HepG2 (cell line): ENCODE data around the gene EPHB3. TPM values are rescaled to one million over a fixed set of nuclear protein-coding genes. Genes with fewer than 3 reads are reported as not detected.

Experiments used
- ATAC-seq: fragments of 200-7000 bp; cut with Tn5 transposase; 3 replicates; pipeline ENCODE4 v1.9.1; 2020; ENCODE audit warnings: mild to moderate bottlenecking, moderate library complexity
- BruUV-seq: library from RNA; stranded (reverse); fragments of 400-500 nt; replicated peaks from 2 replicates; lab custom pipeline; 2021; lab: Mats Ljungman, UMichigan
- CTCF ChIA-PET: fragments of 300-600 bp; formaldehyde crosslinking; extraction: SDS; loops from one replicate; lab custom pipeline; 2021; ENCODE audit warnings: low total read pairs, inconsistent platforms, low intra/inter-chr PET ratio; lab: Yijun Ruan, JAX
- POLR2A ChIA-PET: fragments of 350-600 bp; sonication (Branson Sonifier 250); formaldehyde crosslinking; loops from one replicate; lab custom pipeline; 2020; ENCODE audit warnings: antibody characterized with exemption, inconsistent platforms; lab: Yijun Ruan, JAX
- DNase-seq: peaks from one replicate; pipeline ENCODE4 v3.0.0-alpha.2; 2015; ENCODE audit warnings: low spot score
- FAIRE-seq: peaks from 3 replicates; lab custom pipeline; 2011; peaks lifted over from hg19 to GRCh38; lab: Jason Lieb, UNC
- H2AFZ ChIP-seq: one replicate; pipeline ENCODE4 v1.6.1; 2011; ENCODE audit warnings: low read length, inconsistent platforms
- H3K27ac ChIP-seq: fragments of 300-600 bp; 3 replicates; pipeline ENCODE4 v1.8.0; 2011; ENCODE audit warnings: mixed run types, mild to moderate bottlenecking, mixed read lengths, low read length, inconsistent platforms; ENCODE audit not compliant: insufficient read depth; ENCODE audit errors: extremely low read length
- H3K27me3 ChIP-seq, 2 experiments: fragments of 200-600 bp in 1 of 2; 2 replicates in 1 of 2; 3 replicates in 1 of 2; pipeline versions ENCODE4 v1.6.0 to v1.8.0; 2011; ENCODE audit warnings: low read length in 2 of 2, mild to moderate bottlenecking in 2 of 2, moderate library complexity in 2 of 2, inconsistent platforms in 1 of 2; ENCODE audit not compliant: insufficient read depth in 2 of 2, control insufficient read depth in 1 of 2
- H3K36me3 ChIP-seq, 2 experiments: fragments of 200-600 bp in 1 of 2; replicated peaks in 1 of 2; 2 replicates in 1 of 2; 3 replicates in 1 of 2; pipeline versions ENCODE4 v1.5.1 to v1.8.0; 2011; ENCODE audit warnings: low read length in 2 of 2, inconsistent platforms in 1 of 2; ENCODE audit not compliant: insufficient read depth in 2 of 2, control insufficient read depth in 1 of 2
- H3K4me1 ChIP-seq: 2 replicates; pipeline ENCODE4 v1.5.1; 2012; ENCODE audit warnings: low read length, inconsistent platforms; ENCODE audit not compliant: insufficient read depth
- H3K4me2 ChIP-seq: 2 replicates; pipeline ENCODE4 v1.6.0; 2011; ENCODE audit warnings: low read depth, low read length, inconsistent platforms
- H3K4me3 ChIP-seq, 3 experiments: fragments of 200-600 bp in 1 of 3; sonication (generic), shearing (Covaris generic) in 1 of 3; replicated peaks in 1 of 3; 2 replicates each; pipeline ENCODE4 v1.5.1; 2011 to 2016; ENCODE audit warnings: low read length in 3 of 3, inconsistent platforms in 2 of 3, low read depth in 2 of 3, mild to moderate bottlenecking in 2 of 3, control low read depth in 1 of 3, mixed read lengths in 1 of 3; ENCODE audit not compliant: insufficient read depth in 1 of 3
- H3K79me2 ChIP-seq: one replicate; pipeline ENCODE4 v1.6.1; 2011; ENCODE audit warnings: low read length, inconsistent platforms; ENCODE audit not compliant: insufficient read depth
- H3K9ac ChIP-seq: 2 replicates; pipeline ENCODE4 v1.6.0; 2011; ENCODE audit warnings: mild to moderate bottlenecking, low read depth, low read length, inconsistent platforms; ENCODE audit not compliant: insufficient read depth
- H3K9me3 ChIP-seq: 2 replicates; pipeline ENCODE4 v1.5.1; 2012; ENCODE audit warnings: mild to moderate bottlenecking, low read length
- H4K20me1 ChIP-seq: 2 replicates; pipeline ENCODE4 v1.6.0; 2011; ENCODE audit warnings: inconsistent platforms, mild to moderate bottlenecking, low read length, moderate library complexity; ENCODE audit not compliant: insufficient read depth
- ETV6 ChIP-seq: sonication (generic); formaldehyde crosslinking; conservative IDR thresholded peaks from 2 replicates; pipeline ENCODE4 v1.4.0; 2020; ENCODE audit warnings: missing genetic modification reagents
- EZH2 ChIP-seq: conservative IDR thresholded peaks from 2 replicates; pipeline ENCODE4 v1.6.1; 2012; ENCODE audit warnings: mild to moderate bottlenecking, low read depth, low read length, moderate library complexity
- PHF8 ChIP-seq: sonication (generic); formaldehyde crosslinking; IDR thresholded peaks from 2 replicates; pipeline ENCODE4 v1.5.0; 2020; ENCODE audit warnings: missing genetic modification reagents
- REXO4 ChIP-seq: sonication (generic); formaldehyde crosslinking; IDR thresholded peaks from 2 replicates; pipeline ENCODE4 v1.8.0; 2022; ENCODE audit warnings: missing genetic modification reagents, mild to moderate bottlenecking, borderline replicate concordance
- ZNF878 ChIP-seq: sonication (generic); formaldehyde crosslinking; IDR thresholded peaks from 2 replicates; pipeline ENCODE4 v1.8.1; 2023; ENCODE audit warnings: mild to moderate bottlenecking, missing genetic modification reagents, moderate library complexity
- WGBS: methylation state at CpG from one replicate; pipeline ENCODE4 v1.1.6; 2017; ENCODE audit warnings: low lambda C conversion rate; 5-methylcytosine and 5-hydroxymethylcytosine counted together
- in situ Hi-C: cut with HindIII; loops from 2 replicates; pipeline ENCODE4 v1.10.0; 2017; ENCODE audit warnings: low pct_unique_long_range_greater_than_20kb; ENCODE audit not compliant: extremely low pct_ligation_motif_present
- intact Hi-C: fragments of 100-400 bp; cut with micrococcal nuclease; formaldehyde crosslinking; loops from one replicate; pipeline ENCODE4 v1.10.0; 2022; ENCODE audit not compliant: unreplicated experiment
- polyA plus RNA-seq, 8 experiments: library from polyadenylated mRNA; depleted of rRNA in 3 of 8; stranded (reverse) in 7 of 8; unstranded in 1 of 8; fragments of >200 nt; fragmentation: Illumina TruSeq in 4 of 8; extraction: Trizol in 4 of 8; gene quantifications; 2 replicates each; pipeline versions ENCODE4 v1.2.1 to v1.2.3, GENCODE V29; 2011 to 2016; ENCODE audit warnings: low read depth in 4 of 8, missing spikeins in 1 of 8, mixed read lengths in 1 of 8; ENCODE audit not compliant: insufficient read depth in 1 of 8
- total RNA-seq, 5 experiments: library from RNA; depleted of rRNA; stranded (reverse); fragments of >200 nt; fragmentation: Illumina TruSeq; extraction: Trizol; gene quantifications; 2 replicates each; pipeline ENCODE4 v1.2.3, GENCODE V29; 2016; ENCODE audit warnings: low read depth in 1 of 5
- TF ChIP-seq, protein P1 (sequence below): sonication (generic); formaldehyde crosslinking; conservative IDR thresholded peaks from 2 replicates; pipeline ENCODE4 v1.8.0; 2022; ENCODE audit warnings: missing genetic modification reagents
- TF ChIP-seq, protein P2 (sequence below): sonication (generic); formaldehyde crosslinking; IDR thresholded peaks from 2 replicates; pipeline ENCODE4 v1.5.1; 2020; ENCODE audit warnings: mild to moderate bottlenecking, missing genetic modification reagents, moderate library complexity
- TF ChIP-seq, protein P3 (sequence below): sonication (generic); formaldehyde crosslinking; IDR thresholded peaks from 2 replicates; pipeline ENCODE4 v1.4.0; 2020; ENCODE audit warnings: mild to moderate bottlenecking, missing genetic modification reagents
- TF ChIP-seq, protein P4 (sequence below), 2 experiments: IDR thresholded peaks; 2 replicates each; pipeline ENCODE4 v1.6.1; 2011 to 2012; ENCODE audit warnings: low read length in 2 of 2, borderline replicate concordance in 1 of 2, low read depth in 1 of 2, mild to moderate bottlenecking in 1 of 2, moderate library complexity in 1 of 2
- TF ChIP-seq, protein P5 (sequence below): sonication (generic); formaldehyde crosslinking; IDR thresholded peaks from 2 replicates; pipeline ENCODE4 v1.4.0; 2020; ENCODE audit warnings: missing genetic modification reagents

EPHB3 gene
- total and polyA plus RNA-seq, 2 of the 13 experiments (the other 11 are each of a cell fraction or from before 2014, with no cell fraction given), result 0.01 TPM; not detected in 1

DNA sequence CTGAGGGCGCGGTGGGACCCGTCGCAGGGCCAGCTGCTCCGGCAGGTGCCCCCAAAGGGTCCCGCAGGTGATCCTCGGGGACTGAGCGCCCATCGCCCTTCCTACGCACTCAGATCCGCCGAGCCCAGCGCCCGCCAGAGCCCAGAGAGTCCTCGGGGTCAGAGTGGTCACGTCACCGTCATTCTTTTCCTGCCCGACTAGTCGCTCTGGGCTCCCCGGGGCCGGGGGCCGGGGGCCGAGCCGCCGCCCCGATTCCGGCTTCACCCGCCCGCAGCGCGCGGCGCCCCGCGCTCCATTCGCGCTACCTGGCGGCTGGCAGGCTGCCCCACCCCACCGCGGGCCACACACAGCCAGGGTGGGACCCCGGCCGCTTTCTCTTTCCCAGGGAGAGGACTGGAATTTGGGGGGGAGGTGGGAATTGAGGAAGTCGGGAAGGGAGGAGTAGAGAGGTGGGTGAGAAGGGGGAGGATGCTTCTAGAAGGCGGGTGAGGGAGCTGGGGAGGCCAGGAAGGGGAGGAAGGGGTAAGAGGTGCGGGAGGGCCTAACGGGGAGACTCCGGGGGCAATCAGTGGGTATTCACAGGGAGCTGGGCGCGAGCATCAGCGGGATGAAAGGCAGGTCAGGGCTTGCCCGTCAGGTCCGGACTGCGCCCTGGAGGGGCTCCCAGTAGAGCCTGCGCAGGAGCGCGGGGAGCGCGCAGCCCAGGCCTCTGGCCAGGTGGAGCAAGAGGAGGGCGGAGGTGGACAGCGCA is 36.1 kb upstream of the EPHB3 start:
- Histone ChIP-seq H3K79me2 (no peaks in the 10 kb centered on the region), H3K27ac (no peak overlapping the region), H3K4me2 (peak overlapping the region; percentile 72), H3K9me3 (no peaks in the 10 kb centered on the region), H3K27me3 (peaks cover 5 to 40% of the 10 kb centered on the region in 2 experiments), H3K9ac (0 out of 2 replicates have a peak overlapping the region, but pooled peaks have one; percentile 5), H2AFZ (no peak overlapping the region), H3K36me3 (no peaks in the 10 kb centered on the region), H3K4me1 (peaks cover 11% of the 10 kb centered on the region; the same call in 1 of the 2 replicates), H3K4me3 (peak overlapping the region; percentile 46 to 65 (median 54); a peak in 5 of 6 replicates), H4K20me1 (no peaks in the 10 kb centered on the region)
- no TSS peak for BruUV-seq
- intact Hi-C loops, result no loop called here
- in situ Hi-C loops, result no loop called here
- WGBS, result 1% methylated on average over 19 of the region's 60 CpGs
- ChIA-PET POLR2A (no interaction called here), CTCF (no interaction called here)
- DNase-seq (no peak), FAIRE-seq (no peak), ATAC-seq (peak; percentile 93)
- no peak for TF ChIP-seq PHF8 (CRISPR knock-in tag)
- TF ChIP-seq, protein P1, sequence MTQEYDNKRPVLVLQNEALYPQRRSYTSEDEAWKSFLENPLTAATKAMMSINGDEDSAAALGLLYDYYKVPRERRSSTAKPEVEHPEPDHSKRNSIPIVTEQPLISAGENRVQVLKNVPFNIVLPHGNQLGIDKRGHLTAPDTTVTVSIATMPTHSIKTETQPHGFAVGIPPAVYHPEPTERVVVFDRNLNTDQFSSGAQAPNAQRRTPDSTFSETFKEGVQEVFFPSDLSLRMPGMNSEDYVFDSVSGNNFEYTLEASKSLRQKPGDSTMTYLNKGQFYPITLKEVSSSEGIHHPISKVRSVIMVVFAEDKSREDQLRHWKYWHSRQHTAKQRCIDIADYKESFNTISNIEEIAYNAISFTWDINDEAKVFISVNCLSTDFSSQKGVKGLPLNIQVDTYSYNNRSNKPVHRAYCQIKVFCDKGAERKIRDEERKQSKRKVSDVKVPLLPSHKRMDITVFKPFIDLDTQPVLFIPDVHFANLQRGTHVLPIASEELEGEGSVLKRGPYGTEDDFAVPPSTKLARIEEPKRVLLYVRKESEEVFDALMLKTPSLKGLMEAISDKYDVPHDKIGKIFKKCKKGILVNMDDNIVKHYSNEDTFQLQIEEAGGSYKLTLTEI, result no peak
- TF ChIP-seq EZH2, result 0 out of 2 replicates have a peak, but pooled peaks have one; percentile 53
- TF ChIP-seq, protein P2, sequence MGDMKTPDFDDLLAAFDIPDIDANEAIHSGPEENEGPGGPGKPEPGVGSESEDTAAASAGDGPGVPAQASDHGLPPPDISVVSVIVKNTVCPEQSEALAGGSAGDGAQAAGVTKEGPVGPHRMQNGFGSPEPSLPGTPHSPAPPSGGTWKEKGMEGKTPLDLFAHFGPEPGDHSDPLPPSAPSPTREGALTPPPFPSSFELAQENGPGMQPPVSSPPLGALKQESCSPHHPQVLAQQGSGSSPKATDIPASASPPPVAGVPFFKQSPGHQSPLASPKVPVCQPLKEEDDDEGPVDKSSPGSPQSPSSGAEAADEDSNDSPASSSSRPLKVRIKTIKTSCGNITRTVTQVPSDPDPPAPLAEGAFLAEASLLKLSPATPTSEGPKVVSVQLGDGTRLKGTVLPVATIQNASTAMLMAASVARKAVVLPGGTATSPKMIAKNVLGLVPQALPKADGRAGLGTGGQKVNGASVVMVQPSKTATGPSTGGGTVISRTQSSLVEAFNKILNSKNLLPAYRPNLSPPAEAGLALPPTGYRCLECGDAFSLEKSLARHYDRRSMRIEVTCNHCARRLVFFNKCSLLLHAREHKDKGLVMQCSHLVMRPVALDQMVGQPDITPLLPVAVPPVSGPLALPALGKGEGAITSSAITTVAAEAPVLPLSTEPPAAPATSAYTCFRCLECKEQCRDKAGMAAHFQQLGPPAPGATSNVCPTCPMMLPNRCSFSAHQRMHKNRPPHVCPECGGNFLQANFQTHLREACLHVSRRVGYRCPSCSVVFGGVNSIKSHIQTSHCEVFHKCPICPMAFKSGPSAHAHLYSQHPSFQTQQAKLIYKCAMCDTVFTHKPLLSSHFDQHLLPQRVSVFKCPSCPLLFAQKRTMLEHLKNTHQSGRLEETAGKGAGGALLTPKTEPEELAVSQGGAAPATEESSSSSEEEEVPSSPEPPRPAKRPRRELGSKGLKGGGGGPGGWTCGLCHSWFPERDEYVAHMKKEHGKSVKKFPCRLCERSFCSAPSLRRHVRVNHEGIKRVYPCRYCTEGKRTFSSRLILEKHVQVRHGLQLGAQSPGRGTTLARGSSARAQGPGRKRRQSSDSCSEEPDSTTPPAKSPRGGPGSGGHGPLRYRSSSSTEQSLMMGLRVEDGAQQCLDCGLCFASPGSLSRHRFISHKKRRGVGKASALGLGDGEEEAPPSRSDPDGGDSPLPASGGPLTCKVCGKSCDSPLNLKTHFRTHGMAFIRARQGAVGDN (CRISPR knock-in tag), result peak; percentile 47
- no peak for TF ChIP-seq ETV6
- TF ChIP-seq, protein P3, sequence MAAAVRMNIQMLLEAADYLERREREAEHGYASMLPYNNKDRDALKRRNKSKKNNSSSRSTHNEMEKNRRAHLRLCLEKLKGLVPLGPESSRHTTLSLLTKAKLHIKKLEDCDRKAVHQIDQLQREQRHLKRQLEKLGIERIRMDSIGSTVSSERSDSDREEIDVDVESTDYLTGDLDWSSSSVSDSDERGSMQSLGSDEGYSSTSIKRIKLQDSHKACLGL (CRISPR knock-in tag), result no peak
- TF ChIP-seq, protein P4, sequence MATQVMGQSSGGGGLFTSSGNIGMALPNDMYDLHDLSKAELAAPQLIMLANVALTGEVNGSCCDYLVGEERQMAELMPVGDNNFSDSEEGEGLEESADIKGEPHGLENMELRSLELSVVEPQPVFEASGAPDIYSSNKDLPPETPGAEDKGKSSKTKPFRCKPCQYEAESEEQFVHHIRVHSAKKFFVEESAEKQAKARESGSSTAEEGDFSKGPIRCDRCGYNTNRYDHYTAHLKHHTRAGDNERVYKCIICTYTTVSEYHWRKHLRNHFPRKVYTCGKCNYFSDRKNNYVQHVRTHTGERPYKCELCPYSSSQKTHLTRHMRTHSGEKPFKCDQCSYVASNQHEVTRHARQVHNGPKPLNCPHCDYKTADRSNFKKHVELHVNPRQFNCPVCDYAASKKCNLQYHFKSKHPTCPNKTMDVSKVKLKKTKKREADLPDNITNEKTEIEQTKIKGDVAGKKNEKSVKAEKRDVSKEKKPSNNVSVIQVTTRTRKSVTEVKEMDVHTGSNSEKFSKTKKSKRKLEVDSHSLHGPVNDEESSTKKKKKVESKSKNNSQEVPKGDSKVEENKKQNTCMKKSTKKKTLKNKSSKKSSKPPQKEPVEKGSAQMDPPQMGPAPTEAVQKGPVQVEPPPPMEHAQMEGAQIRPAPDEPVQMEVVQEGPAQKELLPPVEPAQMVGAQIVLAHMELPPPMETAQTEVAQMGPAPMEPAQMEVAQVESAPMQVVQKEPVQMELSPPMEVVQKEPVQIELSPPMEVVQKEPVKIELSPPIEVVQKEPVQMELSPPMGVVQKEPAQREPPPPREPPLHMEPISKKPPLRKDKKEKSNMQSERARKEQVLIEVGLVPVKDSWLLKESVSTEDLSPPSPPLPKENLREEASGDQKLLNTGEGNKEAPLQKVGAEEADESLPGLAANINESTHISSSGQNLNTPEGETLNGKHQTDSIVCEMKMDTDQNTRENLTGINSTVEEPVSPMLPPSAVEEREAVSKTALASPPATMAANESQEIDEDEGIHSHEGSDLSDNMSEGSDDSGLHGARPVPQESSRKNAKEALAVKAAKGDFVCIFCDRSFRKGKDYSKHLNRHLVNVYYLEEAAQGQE (IDR thresholded peaks at IDR 0.05; ENCODE audit: borderline replicate concordance in 1 of 2, low read depth in 1 of 2, low read length in 2 of 2), result no peak
- no peak for TF ChIP-seq REXO4 (CRISPR knock-in tag)
- TF ChIP-seq, protein P5, sequence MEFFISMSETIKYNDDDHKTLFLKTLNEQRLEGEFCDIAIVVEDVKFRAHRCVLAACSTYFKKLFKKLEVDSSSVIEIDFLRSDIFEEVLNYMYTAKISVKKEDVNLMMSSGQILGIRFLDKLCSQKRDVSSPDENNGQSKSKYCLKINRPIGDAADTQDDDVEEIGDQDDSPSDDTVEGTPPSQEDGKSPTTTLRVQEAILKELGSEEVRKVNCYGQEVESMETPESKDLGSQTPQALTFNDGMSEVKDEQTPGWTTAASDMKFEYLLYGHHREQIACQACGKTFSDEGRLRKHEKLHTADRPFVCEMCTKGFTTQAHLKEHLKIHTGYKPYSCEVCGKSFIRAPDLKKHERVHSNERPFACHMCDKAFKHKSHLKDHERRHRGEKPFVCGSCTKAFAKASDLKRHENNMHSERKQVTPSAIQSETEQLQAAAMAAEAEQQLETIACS (CRISPR knock-in tag), result no peak
- TF ChIP-seq ZNF878 (CRISPR knock-in tag), result no peak
